GM18519 (cell line): ENCODE measurements around the gene HNRNPAB.

Source experiments
- ATAC-seq: cut with Tn5 transposase; IDR thresholded peaks from one replicate; pipeline ENCODE4 v1.9.1; 2021; ENCODE audit warnings: mild to moderate bottlenecking, moderate library complexity; ENCODE audit not compliant: unreplicated experiment, low FRiP score

The HNRNPAB gene

GRCh38 chr5:178211095-178212048 lies 7.0 kb downstream of the HNRNPAB start:
- no peak for ATAC-seq

GRCh38 chr5:178212241-178213002 lies 8.1 kb downstream of the HNRNPAB start:
- no peak for ATAC-seq

- ATAC-seq: no peak
Observed at GRCh38 chr5:178213003-178213461, 8.7 kb downstream of the HNRNPAB start.

DNA sequence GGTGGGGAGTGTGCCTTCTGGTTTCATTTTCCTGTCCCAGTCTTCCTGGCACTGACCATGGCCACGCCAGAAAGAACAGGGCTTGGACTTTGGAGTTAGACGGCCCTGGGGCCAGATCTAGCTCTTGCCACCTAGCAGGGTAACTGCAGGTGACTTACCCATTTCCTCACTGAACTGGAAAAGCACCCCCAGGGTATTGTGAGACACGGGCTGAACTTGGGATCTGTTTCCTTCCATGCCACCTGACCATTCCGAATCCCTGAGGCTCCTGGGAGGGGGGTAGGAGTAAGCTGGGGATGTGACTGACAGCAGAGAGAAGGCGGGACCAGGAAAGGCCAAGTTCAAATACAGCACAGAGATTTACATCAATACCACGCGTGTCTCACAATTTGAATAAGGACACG lies 9.4 kb downstream of the HNRNPAB start:
- ATAC-seq: no peak

- no peak for ATAC-seq
Observed at GRCh38 chr5:178214160-178214803, 9.9 kb downstream of the HNRNPAB start.

DNA sequence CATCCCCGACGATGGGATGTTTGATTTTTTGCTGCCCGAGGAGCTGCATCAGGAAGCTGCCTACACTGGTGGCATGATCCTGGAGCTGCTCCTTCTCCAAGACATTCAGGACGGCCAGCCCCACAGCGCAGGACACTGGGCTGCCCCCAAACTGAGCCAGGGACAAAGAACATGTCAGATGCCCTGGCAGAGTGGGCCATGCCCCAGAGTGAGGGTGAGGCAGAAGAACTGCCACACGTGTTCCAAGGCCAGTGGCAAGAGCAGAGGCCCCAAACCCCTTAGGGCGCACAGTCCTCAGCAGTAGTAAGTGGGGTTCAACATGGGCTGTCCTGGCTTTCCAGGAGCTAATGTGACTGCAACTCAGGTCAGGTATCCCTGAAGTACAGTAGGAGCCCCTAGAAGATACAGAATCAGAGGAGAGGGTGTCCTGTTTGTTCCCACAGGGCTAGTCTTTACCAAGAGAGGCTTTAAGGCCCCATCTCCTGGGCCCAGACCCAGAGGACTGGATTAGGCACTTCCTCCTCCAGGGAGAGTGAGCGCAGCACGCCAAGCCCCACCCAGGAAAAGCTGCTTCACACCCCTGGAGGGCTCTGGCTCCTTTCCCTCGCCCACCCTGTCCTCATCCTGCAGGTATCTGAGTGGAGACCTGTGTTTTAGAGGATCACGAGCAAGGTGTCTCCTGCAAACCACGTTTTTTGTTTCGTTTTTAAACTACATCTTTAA lies 11.1 kb downstream of the HNRNPAB start:
- ATAC-seq: no peak

DNA sequence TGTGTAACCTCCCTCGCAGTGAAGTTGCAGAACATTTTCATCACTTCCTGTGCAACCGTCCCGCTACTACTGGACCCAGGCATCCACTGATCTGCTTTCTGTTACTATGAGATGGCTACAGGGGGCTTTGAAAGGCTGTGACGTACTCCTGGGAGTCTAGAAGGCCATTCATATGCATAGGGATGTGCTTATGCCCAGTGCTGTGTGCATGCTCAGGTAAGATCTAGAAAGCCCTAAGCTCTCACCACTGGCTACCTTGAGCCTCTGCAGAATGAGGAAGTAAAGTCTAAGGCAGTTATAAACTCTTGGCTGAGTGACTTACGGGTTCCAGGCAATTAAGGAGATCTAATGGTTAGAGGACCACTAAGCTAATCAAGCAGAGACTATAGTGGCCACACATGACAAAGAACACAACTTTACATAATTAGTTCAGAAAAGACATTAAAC lies 11.8 kb downstream of the HNRNPAB start:
- no peak for ATAC-seq

- ATAC-seq: no peak
Observed at GRCh38 chr5:178216779-178217178, 12.4 kb downstream of the HNRNPAB start.

DNA sequence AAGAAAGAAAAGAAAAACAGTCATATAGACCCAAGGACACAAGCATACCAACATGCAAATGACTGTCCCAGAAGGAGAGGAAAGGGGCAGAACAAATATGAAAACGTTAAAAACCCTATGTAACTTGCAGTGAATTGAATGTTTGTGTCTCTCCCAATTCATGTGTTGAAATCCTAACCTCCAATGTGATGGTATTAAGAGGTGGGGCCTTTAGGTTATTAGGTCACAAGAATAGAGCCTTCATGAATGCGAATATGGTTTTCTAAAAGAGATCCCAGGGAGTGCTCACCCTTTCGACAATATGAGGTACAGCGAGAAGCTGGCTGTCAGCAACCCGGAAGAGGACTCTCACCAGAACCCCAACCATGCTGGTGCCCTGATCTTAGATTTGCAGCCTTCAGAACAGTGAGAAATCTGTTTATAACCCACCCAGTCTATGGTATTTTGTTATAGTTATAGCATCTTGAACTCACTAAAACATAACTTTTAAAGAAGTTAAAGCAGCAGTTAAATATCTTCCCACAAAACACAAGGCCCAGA lies 14.0 kb downstream of the HNRNPAB start:
- no peak for ATAC-seq

- ATAC-seq: no peak
Observed at GRCh38 chr5:178218827-178219226, 14.5 kb downstream of the HNRNPAB start.

- ATAC-seq: no peak
Observed at GRCh38 chr5:178221282-178221681, 16.9 kb downstream of the HNRNPAB start.

DNA sequence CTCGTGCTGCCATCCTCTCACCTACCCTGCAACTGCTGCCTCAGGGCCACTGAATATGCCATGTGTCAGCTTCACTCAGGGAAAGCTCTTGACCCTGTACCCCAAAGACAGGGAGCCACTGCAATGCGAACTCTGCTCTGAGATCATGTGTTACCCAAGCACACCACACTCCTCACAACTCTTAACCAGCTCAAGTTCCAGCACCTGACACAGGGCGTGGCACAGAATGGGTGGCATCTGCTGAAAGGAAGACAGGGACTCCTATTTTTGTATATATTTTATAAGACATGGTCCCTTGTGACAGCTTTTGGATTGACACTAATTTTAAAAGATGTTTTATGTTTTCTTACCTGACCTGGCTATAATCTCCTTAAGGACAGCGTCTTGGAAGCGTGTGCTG lies 17.5 kb downstream of the HNRNPAB start:
- no peak for ATAC-seq

- ATAC-seq: no peak
Observed at GRCh38 chr5:178222292-178222691, 18.0 kb downstream of the HNRNPAB start.

- ATAC-seq: no peak
Observed at GRCh38 chr5:178223196-178223773, 19.0 kb downstream of the HNRNPAB start.

DNA sequence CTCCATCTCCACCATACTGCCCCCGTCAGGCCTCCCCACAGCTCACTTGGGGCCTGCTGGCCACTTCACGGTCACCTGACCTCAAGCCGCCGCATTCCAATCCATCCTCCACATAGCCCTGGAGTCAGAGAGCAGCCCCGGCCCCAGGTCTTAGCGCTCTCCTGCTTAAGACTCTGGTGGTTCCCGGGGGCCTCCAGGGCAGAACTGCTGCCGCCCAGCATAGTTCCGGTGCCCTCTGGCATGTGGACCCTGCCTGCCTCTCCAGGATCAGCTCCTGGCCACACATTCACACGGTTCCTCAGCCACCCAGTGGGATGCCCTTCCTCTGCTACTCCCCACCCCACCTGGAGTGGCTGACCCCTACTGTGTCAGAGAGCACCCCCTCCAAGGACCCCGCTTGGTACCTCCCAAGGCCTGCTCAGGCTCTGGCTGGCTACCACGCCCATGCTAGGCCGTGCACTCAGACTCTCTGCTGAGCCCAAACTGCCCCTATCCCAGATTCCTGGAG lies 19.5 kb downstream of the HNRNPAB start:
- ATAC-seq: no peak

- ATAC-seq: no peak
Observed at GRCh38 chr5:178224403-178224802, 20.1 kb downstream of the HNRNPAB start.

DNA sequence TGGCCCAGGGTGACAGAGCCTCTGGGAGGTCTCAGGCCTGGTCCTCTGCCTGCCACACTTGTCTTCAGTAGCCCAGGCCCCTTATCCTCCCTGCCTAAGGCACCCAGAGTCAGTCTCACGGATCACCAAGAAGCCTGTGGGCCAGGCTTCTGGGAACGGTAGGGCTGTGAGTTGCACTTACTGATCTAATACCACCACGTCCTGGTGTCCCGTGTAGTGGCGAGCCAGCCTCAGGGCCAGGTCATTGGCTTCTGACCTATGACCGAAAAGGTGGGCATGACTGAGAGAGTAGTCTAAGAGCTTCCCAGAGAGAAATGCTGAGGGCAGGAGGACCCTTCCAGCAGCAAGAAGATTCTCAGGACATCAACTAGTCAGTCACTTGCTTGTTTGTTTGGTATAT lies 20.8 kb downstream of the HNRNPAB start:
- ATAC-seq: no peak

DNA sequence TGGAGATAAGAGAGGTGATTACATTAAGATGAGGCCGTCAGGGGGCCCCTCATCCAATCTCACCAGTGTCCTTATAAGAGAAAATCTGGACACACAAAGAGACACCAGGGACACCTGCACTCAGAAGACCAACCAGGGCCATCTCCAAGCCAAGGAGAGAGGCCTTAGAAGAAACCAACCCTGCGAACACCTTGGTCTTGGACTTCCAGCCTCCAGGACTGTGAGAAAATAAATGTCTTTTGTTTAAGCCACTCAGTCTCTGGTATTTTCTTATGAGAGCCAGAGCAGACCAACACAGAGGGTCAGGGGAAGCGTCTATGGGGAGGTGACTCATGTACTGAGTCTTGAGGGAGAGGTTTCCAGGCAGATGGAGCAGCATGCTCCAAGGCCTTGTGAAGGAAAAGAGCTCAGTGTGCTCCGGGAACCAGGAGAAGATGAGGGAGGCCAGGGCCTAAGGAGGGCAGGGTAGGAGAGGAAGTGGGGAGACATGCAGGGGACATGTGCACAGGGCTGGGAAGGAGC lies 22.9 kb downstream of the HNRNPAB start:
- ATAC-seq: no peak

DNA sequence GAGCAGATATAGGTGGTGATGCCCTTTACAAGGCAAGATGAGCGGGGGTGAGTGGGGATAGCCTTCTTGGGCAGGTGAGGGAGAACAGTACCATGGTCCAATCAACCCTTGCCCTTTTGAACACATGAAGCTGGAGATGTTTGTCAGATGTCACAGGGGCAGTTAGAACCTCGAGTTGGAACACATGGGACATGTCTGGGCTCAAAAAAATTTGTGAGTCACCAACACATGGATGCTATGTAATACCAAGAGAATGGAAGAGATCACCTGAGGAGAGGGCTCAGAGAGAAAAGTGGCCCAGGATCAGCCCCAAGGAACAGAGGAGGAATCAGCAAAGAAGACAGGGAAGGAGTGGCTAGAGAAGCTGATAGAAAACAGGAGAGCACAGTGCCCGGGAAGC lies 23.6 kb downstream of the HNRNPAB start:
- ATAC-seq: no peak
